ENCODE measurements around the gene BIRC3. TPM values are rescaled to one million over a fixed set of nuclear protein-coding genes. Genes with fewer than 3 reads are reported as not detected.

Gene BIRC3
- total RNA-seq, 1 experiment from 2014 or later = 4.7 TPM

DNA sequence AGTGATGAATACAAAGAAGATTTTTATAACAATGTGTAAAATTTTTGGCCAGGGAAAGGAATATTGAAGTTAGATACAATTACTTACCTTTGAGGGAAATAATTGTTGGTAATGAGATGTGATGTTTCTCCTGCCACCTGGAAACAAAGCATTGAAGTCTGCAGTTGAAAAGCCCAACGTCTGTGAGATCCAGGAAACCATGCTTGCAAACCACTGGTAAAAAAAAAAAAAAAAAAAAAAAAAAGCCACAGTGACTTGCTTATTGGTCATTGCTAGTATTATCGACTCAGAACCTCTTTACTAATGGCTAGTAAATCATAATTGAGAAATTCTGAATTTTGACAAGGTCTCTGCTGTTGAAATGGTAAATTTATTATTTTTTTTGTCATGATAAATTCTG, 5.3 kb downstream of the BIRC3 start:
- Histone ChIP-seq H4K20me1 (ENCODE audit: insufficient read depth) (no peaks in the 10 kb centered on the region), H3K4me3 (replicated peaks in 1 of 2; ENCODE audit: low read depth in 1 of 2, low read length in 2 of 2) (no peak overlapping the region), H3K79me2 (ENCODE audit: insufficient read depth, low read length) (no peaks in the 10 kb centered on the region), H3K9ac (ENCODE audit: low read length) (no peak overlapping the region), H3K4me1 (ENCODE audit: control insufficient read depth in 1 of 2, insufficient read depth in 2 of 2, low read length in 2 of 2) (peaks cover 0 to 15% of the 10 kb centered on the region in 2 experiments; a peak in 2 of 4 replicates), H3K27ac (ENCODE audit: low read depth, low read length) (no peak overlapping the region), H3K9me2 (ENCODE audit: insufficient read depth) (no peaks in the 10 kb centered on the region), H2AFZ (ENCODE audit: low read depth, low read length, poor library complexity, severe bottlenecking) (no peak overlapping the region), H3K4me2 (ENCODE audit: low read length) (no peak overlapping the region), H3K9me3 (ENCODE audit: control insufficient read depth in 1 of 2, insufficient read depth in 1 of 2, low read depth in 1 of 2, low read length in 2 of 2) (no peaks in the 10 kb centered on the region), H3K36me3 (ENCODE audit: control insufficient read depth in 1 of 2, insufficient read depth in 2 of 2, low read length in 2 of 2) (no peaks in the 10 kb centered on the region), H3K27me3 (ENCODE audit: insufficient read depth, low read length) (no peaks in the 10 kb centered on the region)
- intact Hi-C loops (cut with micrococcal nuclease) = no loop called here
- ATAC-seq = no peak
- DNase-seq (ENCODE audit: low read depth, low spot score) = no peak
- BruUV-seq (replicated peaks) = no TSS peak
- ChIA-PET POLR2A (no interaction called here), CTCF (no interaction called here), RAD21 (ENCODE audit: low non-redundant PET in 1 of 2, low total read pairs in 2 of 2, uncharacterized antibody in 2 of 2, unreplicated experiment in 2 of 2) (no interaction called here)
- no peak for TF ChIP-seq POLR2A (IDR thresholded peaks at IDR 0.05; ENCODE audit: borderline replicate concordance, extremely low read depth, insufficient read depth, insufficient read length)
- no peak for TF ChIP-seq ZNF274 (IDR thresholded peaks at IDR 0.05; ENCODE audit: low read depth, low read length)
- TF ChIP-seq, protein P1, sequence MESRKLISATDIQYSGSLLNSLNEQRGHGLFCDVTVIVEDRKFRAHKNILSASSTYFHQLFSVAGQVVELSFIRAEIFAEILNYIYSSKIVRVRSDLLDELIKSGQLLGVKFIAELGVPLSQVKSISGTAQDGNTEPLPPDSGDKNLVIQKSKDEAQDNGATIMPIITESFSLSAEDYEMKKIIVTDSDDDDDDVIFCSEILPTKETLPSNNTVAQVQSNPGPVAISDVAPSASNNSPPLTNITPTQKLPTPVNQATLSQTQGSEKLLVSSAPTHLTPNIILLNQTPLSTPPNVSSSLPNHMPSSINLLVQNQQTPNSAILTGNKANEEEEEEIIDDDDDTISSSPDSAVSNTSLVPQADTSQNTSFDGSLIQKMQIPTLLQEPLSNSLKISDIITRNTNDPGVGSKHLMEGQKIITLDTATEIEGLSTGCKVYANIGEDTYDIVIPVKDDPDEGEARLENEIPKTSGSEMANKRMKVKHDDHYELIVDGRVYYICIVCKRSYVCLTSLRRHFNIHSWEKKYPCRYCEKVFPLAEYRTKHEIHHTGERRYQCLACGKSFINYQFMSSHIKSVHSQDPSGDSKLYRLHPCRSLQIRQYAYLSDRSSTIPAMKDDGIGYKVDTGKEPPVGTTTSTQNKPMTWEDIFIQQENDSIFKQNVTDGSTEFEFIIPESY (IDR thresholded peaks at IDR 0.05; ENCODE audit: extremely low read depth, insufficient replicate concordance, low read length) = no peak
- no peak for TF ChIP-seq JUND (IDR thresholded peaks at IDR 0.05)
- TF ChIP-seq ZFX (IDR thresholded peaks at IDR 0.05) = no peak
- TF ChIP-seq FOSL1 (IDR thresholded peaks at IDR 0.05; ENCODE audit: low read depth) = no peak
- no peak for TF ChIP-seq EZH2phosphoT487 (IDR thresholded peaks at IDR 0.05; ENCODE audit: borderline replicate concordance)
- TF ChIP-seq SP1 (IDR thresholded peaks at IDR 0.05; ENCODE audit: low read depth) = no peak
- TF ChIP-seq SIN3A (IDR thresholded peaks at IDR 0.05; ENCODE audit: low read depth) = no peak
- no peak for TF ChIP-seq CBX3 (IDR thresholded peaks at IDR 0.05; ENCODE audit: low read depth)
- TF ChIP-seq, protein P2, sequence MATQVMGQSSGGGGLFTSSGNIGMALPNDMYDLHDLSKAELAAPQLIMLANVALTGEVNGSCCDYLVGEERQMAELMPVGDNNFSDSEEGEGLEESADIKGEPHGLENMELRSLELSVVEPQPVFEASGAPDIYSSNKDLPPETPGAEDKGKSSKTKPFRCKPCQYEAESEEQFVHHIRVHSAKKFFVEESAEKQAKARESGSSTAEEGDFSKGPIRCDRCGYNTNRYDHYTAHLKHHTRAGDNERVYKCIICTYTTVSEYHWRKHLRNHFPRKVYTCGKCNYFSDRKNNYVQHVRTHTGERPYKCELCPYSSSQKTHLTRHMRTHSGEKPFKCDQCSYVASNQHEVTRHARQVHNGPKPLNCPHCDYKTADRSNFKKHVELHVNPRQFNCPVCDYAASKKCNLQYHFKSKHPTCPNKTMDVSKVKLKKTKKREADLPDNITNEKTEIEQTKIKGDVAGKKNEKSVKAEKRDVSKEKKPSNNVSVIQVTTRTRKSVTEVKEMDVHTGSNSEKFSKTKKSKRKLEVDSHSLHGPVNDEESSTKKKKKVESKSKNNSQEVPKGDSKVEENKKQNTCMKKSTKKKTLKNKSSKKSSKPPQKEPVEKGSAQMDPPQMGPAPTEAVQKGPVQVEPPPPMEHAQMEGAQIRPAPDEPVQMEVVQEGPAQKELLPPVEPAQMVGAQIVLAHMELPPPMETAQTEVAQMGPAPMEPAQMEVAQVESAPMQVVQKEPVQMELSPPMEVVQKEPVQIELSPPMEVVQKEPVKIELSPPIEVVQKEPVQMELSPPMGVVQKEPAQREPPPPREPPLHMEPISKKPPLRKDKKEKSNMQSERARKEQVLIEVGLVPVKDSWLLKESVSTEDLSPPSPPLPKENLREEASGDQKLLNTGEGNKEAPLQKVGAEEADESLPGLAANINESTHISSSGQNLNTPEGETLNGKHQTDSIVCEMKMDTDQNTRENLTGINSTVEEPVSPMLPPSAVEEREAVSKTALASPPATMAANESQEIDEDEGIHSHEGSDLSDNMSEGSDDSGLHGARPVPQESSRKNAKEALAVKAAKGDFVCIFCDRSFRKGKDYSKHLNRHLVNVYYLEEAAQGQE (IDR thresholded peaks at IDR 0.05; ENCODE audit: low read depth) = no peak
- no peak for TF ChIP-seq TCF7L2 (IDR thresholded peaks at IDR 0.05; ENCODE audit: borderline replicate concordance, extremely low read depth, insufficient read depth, insufficient read length)
- TF ChIP-seq SRF (IDR thresholded peaks at IDR 0.05; ENCODE audit: low read depth) = no peak
- no peak for TF ChIP-seq YY1 (IDR thresholded peaks at IDR 0.05; ENCODE audit: extremely low read depth, insufficient replicate concordance, low read depth, low read length)
- TF ChIP-seq, protein P3, sequence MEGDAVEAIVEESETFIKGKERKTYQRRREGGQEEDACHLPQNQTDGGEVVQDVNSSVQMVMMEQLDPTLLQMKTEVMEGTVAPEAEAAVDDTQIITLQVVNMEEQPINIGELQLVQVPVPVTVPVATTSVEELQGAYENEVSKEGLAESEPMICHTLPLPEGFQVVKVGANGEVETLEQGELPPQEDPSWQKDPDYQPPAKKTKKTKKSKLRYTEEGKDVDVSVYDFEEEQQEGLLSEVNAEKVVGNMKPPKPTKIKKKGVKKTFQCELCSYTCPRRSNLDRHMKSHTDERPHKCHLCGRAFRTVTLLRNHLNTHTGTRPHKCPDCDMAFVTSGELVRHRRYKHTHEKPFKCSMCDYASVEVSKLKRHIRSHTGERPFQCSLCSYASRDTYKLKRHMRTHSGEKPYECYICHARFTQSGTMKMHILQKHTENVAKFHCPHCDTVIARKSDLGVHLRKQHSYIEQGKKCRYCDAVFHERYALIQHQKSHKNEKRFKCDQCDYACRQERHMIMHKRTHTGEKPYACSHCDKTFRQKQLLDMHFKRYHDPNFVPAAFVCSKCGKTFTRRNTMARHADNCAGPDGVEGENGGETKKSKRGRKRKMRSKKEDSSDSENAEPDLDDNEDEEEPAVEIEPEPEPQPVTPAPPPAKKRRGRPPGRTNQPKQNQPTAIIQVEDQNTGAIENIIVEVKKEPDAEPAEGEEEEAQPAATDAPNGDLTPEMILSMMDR (IDR thresholded peaks at IDR 0.05 in 2 of 3, conservative IDR thresholded peaks at IDR 0.05 in 1 of 3; ENCODE audit: borderline replicate concordance in 1 of 3, insufficient read depth in 1 of 3, low read depth in 2 of 3, low read length in 2 of 3) = no peak
- TF ChIP-seq, protein P4, sequence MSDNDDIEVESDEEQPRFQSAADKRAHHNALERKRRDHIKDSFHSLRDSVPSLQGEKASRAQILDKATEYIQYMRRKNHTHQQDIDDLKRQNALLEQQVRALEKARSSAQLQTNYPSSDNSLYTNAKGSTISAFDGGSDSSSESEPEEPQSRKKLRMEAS (IDR thresholded peaks at IDR 0.05) = no peak
